Panc1 (cell line): ENCODE data around the gene S100A1. TPM values are rescaled to one million over a fixed set of nuclear protein-coding genes. Genes with fewer than 3 reads are reported as not detected.

Experiments used
- ATAC-seq: fragments of 200-7000 bp; cut with Tn5 transposase; 2 replicates; pipeline ENCODE4 v1.9.1; 2020; ENCODE audit warnings: mild to moderate bottlenecking, moderate library complexity
- BruUV-seq: library from RNA; stranded (reverse); fragments of 400-500 nt; replicated peaks from 2 replicates; lab custom pipeline; 2021; lab: Mats Ljungman, UMichigan
- CTCF ChIA-PET: fragments of 300-600 bp; sonication (Branson Sonifier 250); formaldehyde crosslinking; loops from one replicate; lab custom pipeline; 2022; ENCODE audit warnings: antibody characterized with exemption; lab: Charles Lee
- POLR2A ChIA-PET: fragments of 300-600 bp; sonication (Branson Sonifier 250); formaldehyde crosslinking; loops from one replicate; lab custom pipeline; 2022; ENCODE audit warnings: antibody characterized with exemption; lab: Charles Lee
- DNase-seq: peaks from one replicate; pipeline ENCODE4 v3.0.0-alpha.2; 2010; ENCODE audit warnings: low read depth, low spot score
- H3K27ac ChIP-seq: 2 replicates; pipeline ENCODE4 v1.5.1; 2011; ENCODE audit warnings: mild to moderate bottlenecking, low read length, inconsistent platforms
- H3K27me3 ChIP-seq: fragments of 200-500 bp; sonication (Bioruptor generic); 2 replicates; pipeline ENCODE4 v1.6.0; 2014; ENCODE audit warnings: low read length, inconsistent platforms; ENCODE audit not compliant: control insufficient read depth, insufficient read depth
- H3K36me3 ChIP-seq: fragments of 200-500 bp; sonication (Bioruptor generic); 2 replicates; pipeline ENCODE4 v1.5.1; 2014; ENCODE audit warnings: inconsistent platforms, mild to moderate bottlenecking, low read length, moderate library complexity; ENCODE audit not compliant: control insufficient read depth, insufficient read depth
- H3K4me1 ChIP-seq: 2 replicates; pipeline ENCODE4 v1.5.1; 2011; ENCODE audit warnings: inconsistent platforms, mild to moderate bottlenecking, low read length, moderate library complexity; ENCODE audit not compliant: control insufficient read depth, insufficient read depth
- H3K4me3 ChIP-seq, 2 experiments: 2 replicates each; pipeline ENCODE4 v1.5.1; 2011 to 2012; ENCODE audit warnings: low read depth in 2 of 2, low read length in 2 of 2, mild to moderate bottlenecking in 2 of 2, inconsistent platforms in 1 of 2, moderate library complexity in 1 of 2
- H3K9me3 ChIP-seq: fragments of 200-500 bp; sonication (Bioruptor generic); 2 replicates; pipeline ENCODE4 v1.5.1; 2014; ENCODE audit warnings: low read depth, mild to moderate bottlenecking, inconsistent platforms, low read length, moderate library complexity; ENCODE audit not compliant: control insufficient read depth, insufficient read depth
- CTCF ChIP-seq: fragments of 450-650 bp; IDR thresholded peaks from 2 replicates; pipeline ENCODE4 v1.5.1; 2017; ENCODE audit warnings: mild to moderate bottlenecking
- POLR2AphosphoS5 ChIP-seq: IDR thresholded peaks from 2 replicates; pipeline ENCODE4 v1.6.1; 2012; ENCODE audit warnings: mild to moderate bottlenecking, low read depth, low read length, moderate library complexity
- REST ChIP-seq, 2 experiments: IDR thresholded peaks; 2 replicates each; pipeline ENCODE4 v1.6.1; 2011 to 2012; ENCODE audit warnings: low read depth in 2 of 2, control low read depth in 1 of 2, low read length in 1 of 2, mild to moderate bottlenecking in 1 of 2, moderate library complexity in 1 of 2; ENCODE audit not compliant: insufficient read depth in 1 of 2
- SIN3A ChIP-seq: IDR thresholded peaks from 2 replicates; pipeline ENCODE4 v1.6.1; 2012; ENCODE audit warnings: low read depth, mild to moderate bottlenecking, low read length, moderate library complexity, borderline replicate concordance; ENCODE audit not compliant: insufficient read depth
- TCF7L2 ChIP-seq: IDR thresholded peaks from 2 replicates; pipeline ENCODE4 v1.6.1; 2011; ENCODE audit warnings: mild to moderate bottlenecking, low read depth, low read length, inconsistent platforms
- in situ Hi-C: cut with HindIII; loops from 2 replicates; pipeline ENCODE4 v1.10.0; 2016; ENCODE audit warnings: low sequenced_read_pairs, low pct_unique_long_range_greater_than_20kb
- intact Hi-C: fragments of 100-400 bp; cut with micrococcal nuclease; formaldehyde crosslinking; loops from one replicate; pipeline ENCODE4 v1.10.0; 2022; ENCODE audit not compliant: unreplicated experiment
- total RNA-seq: library from RNA; stranded (reverse); gene quantifications from one replicate; pipeline ENCODE4 v1.2.1, GENCODE V29; 2021; ENCODE audit not compliant: unreplicated experiment

Gene S100A1
- total RNA-seq, 1 experiment from 2014 or later = 2.9 TPM

DNA sequence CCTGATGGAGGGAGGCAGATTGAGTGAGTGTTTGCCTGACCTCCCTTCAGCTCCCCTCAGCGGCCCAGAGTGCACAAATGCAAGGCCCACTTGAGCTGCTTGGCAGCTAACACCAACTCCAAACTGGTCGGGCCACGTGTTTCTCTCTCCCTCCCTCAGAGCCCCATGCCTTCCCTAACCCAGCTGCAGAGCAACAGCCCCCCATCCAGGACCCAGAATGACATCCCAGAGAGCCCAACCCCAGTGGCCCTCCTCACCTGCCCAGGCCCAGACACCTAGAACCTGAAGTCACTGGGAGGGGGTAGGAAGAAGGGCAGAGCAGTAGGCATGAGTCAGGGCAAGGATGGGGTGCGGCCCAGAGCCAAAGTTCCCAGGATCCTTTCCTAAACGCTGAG lies 11.3 kb upstream of the S100A1 start:
- TF ChIP-seq CTCF = no peak
- TF ChIP-seq SIN3A = no peak
- no peak for TF ChIP-seq REST (IDR thresholded peaks at IDR 0.05; ENCODE audit: insufficient read depth in 1 of 2, low read depth in 2 of 2, low read length in 1 of 2)
- TF ChIP-seq TCF7L2 = no peak
- no peak for TF ChIP-seq POLR2AphosphoS5
- no TSS peak for BruUV-seq
- intact Hi-C loops = loop anchor here (2.0 to 5.0 kb wide), 2 partner anchors 44 to 105 kb away; no protein-coding TSS in a partner anchor
- ChIA-PET POLR2A (no interaction called here), CTCF (interaction anchor here (2.3 to 3.0 kb wide), 2 partner anchors 11 to 45 kb away, joined by 12 to 13 read pairs; partner anchors contain the start of gene S100A13)
- Histone ChIP-seq H3K36me3 (no peaks in the 10 kb centered on the region), H3K27ac (peak overlapping the region; percentile 66), H3K27me3 (no peaks in the 10 kb centered on the region), H3K4me3 (no peak overlapping the region), H3K4me1 (peaks cover 11% of the 10 kb centered on the region), H3K9me3 (no peaks in the 10 kb centered on the region)
- no peak for DNase-seq
- no peak for ATAC-seq
- in situ Hi-C loops = loop anchor here (25.0 kb wide), 1 partner anchor 255 kb away; the partner anchor contains the start of gene S100A9

- ATAC-seq (peak; percentile 83), DNase-seq (no peak)
- TF ChIP-seq CTCF (peak; percentile 56), REST (IDR thresholded peaks at IDR 0.05; ENCODE audit: insufficient read depth in 1 of 2, low read depth in 2 of 2, low read length in 1 of 2) (no peak)
- in situ Hi-C loops (loop anchor here (25.0 kb wide), 1 partner anchor 255 kb away; the partner anchor contains the start of gene S100A9), intact Hi-C loops (loop anchor here (2.0 to 5.0 kb wide), 2 partner anchors 45 to 105 kb away; no protein-coding TSS in a partner anchor)
- H3K4me1 ChIP-seq = peaks cover 9% of the 10 kb centered on the region
- ChIA-PET CTCF (interaction anchor here (1.0 to 3.0 kb wide), 3 partner anchors 10 to 107 kb away, joined by 3 to 13 read pairs (median 12); partner anchors contain the start of gene S100A13), POLR2A (interaction anchor here (1.0 kb wide), 1 partner anchor 10 kb away, joined by 3 read pairs; the partner anchor contains the start of gene S100A13)
- no peaks in the 10 kb centered on the region for H3K27me3 ChIP-seq
- H3K9me3 ChIP-seq = no peaks in the 10 kb centered on the region
- H3K36me3 ChIP-seq = no peaks in the 10 kb centered on the region
- H3K27ac ChIP-seq = peak overlapping the region; percentile 66
- H3K4me3 ChIP-seq = no peak overlapping the region
- no TSS peak for BruUV-seq
These were observed 10.6 kb upstream of the S100A1 start for GRCh38 chr1:153617663-153618062.
